H1 (cell line): ENCODE measurements around the gene BCL3. TPM values are rescaled to one million over a fixed set of nuclear protein-coding genes. Genes with fewer than 3 reads are reported as not detected.
A peak's percentile ranks its signal among the peaks of the same experiment; 100 is the strongest.

ENCODE experiments used
- CTCF ChIA-PET: fragments of 300-600 bp; sonication (Branson Sonifier 250); formaldehyde crosslinking; loops from one replicate; lab custom pipeline; 2021; ENCODE audit not compliant: partially characterized antibody; lab: Charles Lee
- POLR2A ChIA-PET: fragments of 300-600 bp; sonication (Branson Sonifier 250); formaldehyde crosslinking; loops from one replicate; lab custom pipeline; 2021; ENCODE audit warnings: inconsistent platforms; ENCODE audit not compliant: partially characterized antibody; lab: Charles Lee
- DNase-seq, 2 experiments: peaks; one replicate each; pipeline versions ENCODE4 v3.0.0 to v3.0.0-alpha.2; 2010 to 2022; ENCODE audit warnings: low spot score in 2 of 2, low read depth in 1 of 2, mixed read lengths in 1 of 2
- FAIRE-seq: peaks from 2 replicates; lab custom pipeline; 2011; peaks lifted over from hg19 to GRCh38; lab: Jason Lieb, UNC
- H2AFZ ChIP-seq: 2 replicates; pipeline ENCODE4 v1.8.1; 2012; ENCODE audit warnings: low read length, inconsistent platforms
- H2AK5ac ChIP-seq: 2 replicates; pipeline ENCODE4 v1.6.1; 2013; ENCODE audit warnings: low read depth, low read length
- H2BK120ac ChIP-seq: replicated peaks from 2 replicates; pipeline ENCODE3; 2013; ENCODE audit warnings: low read depth, low read length, inconsistent platforms
- H2BK12ac ChIP-seq: 2 replicates; pipeline ENCODE4 v1.6.1; 2013; ENCODE audit warnings: low read depth, low read length
- H2BK15ac ChIP-seq: 2 replicates; pipeline ENCODE4 v1.6.1; 2013; ENCODE audit warnings: low read length
- H2BK20ac ChIP-seq: 2 replicates; pipeline ENCODE4 v1.6.1; 2013; ENCODE audit warnings: low read length
- H2BK5ac ChIP-seq: 2 replicates; pipeline ENCODE4 v1.6.1; 2013; ENCODE audit warnings: low read depth, low read length
- H3K14ac ChIP-seq: 2 replicates; pipeline ENCODE4 v1.6.1; 2013; ENCODE audit warnings: inconsistent platforms; ENCODE audit not compliant: insufficient read length
- H3K18ac ChIP-seq: 2 replicates; pipeline ENCODE4 v1.6.1; 2013; ENCODE audit warnings: low read length; ENCODE audit errors: extremely low read depth
- H3K23ac ChIP-seq: 2 replicates; pipeline ENCODE4 v1.6.1; 2013; ENCODE audit warnings: inconsistent platforms; ENCODE audit not compliant: insufficient read length
- H3K23me2 ChIP-seq: 2 replicates; pipeline ENCODE4 v1.6.1; 2013; ENCODE audit warnings: low read depth, low read length
- H3K27ac ChIP-seq: 2 replicates; pipeline ENCODE4 v1.6.1; 2011; ENCODE audit warnings: low read depth, low read length, inconsistent platforms
- H3K27me3 ChIP-seq, 4 experiments: replicated peaks in 1 of 4; 1 replicate in 1 of 4; 2 replicates in 3 of 4; pipeline versions ENCODE4 v1.6.1 to v1.8.1; 2011 to 2013; ENCODE audit warnings: low read length in 3 of 4, mild to moderate bottlenecking in 3 of 4, inconsistent platforms in 2 of 4, mixed read lengths in 2 of 4, moderate library complexity in 1 of 4; ENCODE audit not compliant: control insufficient read depth in 3 of 4, insufficient read depth in 3 of 4; ENCODE audit errors: extremely low read depth in 1 of 4
- H3K36me3 ChIP-seq, 4 experiments: 2 replicates each; pipeline versions ENCODE4 v1.6.1 to v1.8.1; 2011 to 2013; ENCODE audit warnings: mild to moderate bottlenecking in 4 of 4, low read length in 3 of 4, moderate library complexity in 2 of 4, control low read depth in 1 of 4, inconsistent platforms in 1 of 4; ENCODE audit not compliant: insufficient read depth in 4 of 4, control insufficient read depth in 2 of 4
- H3K4ac ChIP-seq: replicated peaks from 2 replicates; pipeline ENCODE3; 2013; ENCODE audit warnings: low read length, low read depth, mixed read lengths, inconsistent platforms; ENCODE audit not compliant: insufficient read length
- H3K4me1 ChIP-seq, 4 experiments: replicated peaks in 1 of 4; 1 replicate in 1 of 4; 2 replicates in 3 of 4; pipeline versions ENCODE4 v1.6.1 to v1.8.1; 2011 to 2013; ENCODE audit warnings: low read length in 3 of 4, inconsistent platforms in 2 of 4, mixed read lengths in 1 of 4; ENCODE audit not compliant: insufficient read depth in 4 of 4, control insufficient read depth in 3 of 4
- H3K4me2 ChIP-seq, 2 experiments: 2 replicates each; pipeline versions ENCODE4 v1.6.1 to v1.8.1; 2011 to 2013; ENCODE audit warnings: low read depth in 2 of 2, low read length in 2 of 2, control low read depth in 1 of 2, inconsistent platforms in 1 of 2, mild to moderate bottlenecking in 1 of 2; ENCODE audit not compliant: insufficient read depth in 1 of 2
- H3K4me3 ChIP-seq, 4 experiments: fragments of 200-600, 300-600 bp in 1 of 4; sonication (generic), shearing (Covaris generic), sonication (Bioruptor Twin) in 1 of 4; 2 replicates each; pipeline versions ENCODE4 v1.5.1 to v1.8.1; 2011 to 2016; ENCODE audit warnings: low read length in 4 of 4, low read depth in 3 of 4, control low read depth in 2 of 4, inconsistent platforms in 2 of 4, mild to moderate bottlenecking in 2 of 4, mixed read lengths in 1 of 4, moderate library complexity in 1 of 4; ENCODE audit not compliant: insufficient read depth in 2 of 4; ENCODE audit errors: extremely low read depth in 1 of 4
- H3K56ac ChIP-seq: replicated peaks from 2 replicates; pipeline ENCODE3; 2013; ENCODE audit warnings: low read depth, mild to moderate bottlenecking, mixed read lengths, low read length, inconsistent platforms; ENCODE audit not compliant: insufficient read length
- H3K79me1 ChIP-seq: 2 replicates; pipeline ENCODE4 v1.6.1; 2013; ENCODE audit warnings: low read depth, low read length, control low read depth
- H3K79me2 ChIP-seq, 2 experiments: 2 replicates each; pipeline versions ENCODE4 v1.6.1 to v1.8.1; 2012 to 2013; ENCODE audit warnings: low read length in 2 of 2, mild to moderate bottlenecking in 2 of 2, inconsistent platforms in 1 of 2; ENCODE audit not compliant: insufficient read depth in 2 of 2, control insufficient read depth in 1 of 2
- H3K9ac ChIP-seq, 4 experiments: replicated peaks in 1 of 4; 1 replicate in 1 of 4; 2 replicates in 3 of 4; pipeline versions ENCODE4 v1.6.1 to v1.8.1; 2011 to 2013; ENCODE audit warnings: low read depth in 3 of 4, low read length in 3 of 4, control low read depth in 2 of 4, mild to moderate bottlenecking in 2 of 4, moderate library complexity in 2 of 4, inconsistent platforms in 1 of 4; ENCODE audit errors: extremely low read depth in 1 of 4
- H3K9me3 ChIP-seq, 2 experiments: 2 replicates each; pipeline versions ENCODE4 v1.6.1 to v1.8.1; 2012 to 2013; ENCODE audit warnings: mild to moderate bottlenecking in 2 of 2, moderate library complexity in 2 of 2, control low read depth in 1 of 2, inconsistent platforms in 1 of 2, low read depth in 1 of 2, low read length in 1 of 2, mixed read lengths in 1 of 2; ENCODE audit not compliant: insufficient read depth in 2 of 2
- H4K20me1 ChIP-seq, 2 experiments: replicated peaks in 1 of 2; 2 replicates each; pipeline versions ENCODE3 to v1.8.1; 2011 to 2013; ENCODE audit warnings: inconsistent platforms in 2 of 2, low read length in 2 of 2, mild to moderate bottlenecking in 1 of 2; ENCODE audit not compliant: insufficient read depth in 2 of 2, control insufficient read depth in 1 of 2
- H4K5ac ChIP-seq: 2 replicates; pipeline ENCODE4 v1.6.1; 2013; ENCODE audit warnings: low read length, low read depth, mixed read lengths, inconsistent platforms; ENCODE audit not compliant: insufficient read length
- H4K8ac ChIP-seq: 2 replicates; pipeline ENCODE4 v1.8.0; 2013; ENCODE audit warnings: mild to moderate bottlenecking, moderate library complexity, low read length, inconsistent platforms; ENCODE audit not compliant: insufficient read depth; ENCODE audit errors: extremely low read depth
- H4K91ac ChIP-seq: replicated peaks from 2 replicates; pipeline ENCODE3; 2013; ENCODE audit warnings: low read length, mixed read lengths, inconsistent platforms; ENCODE audit not compliant: insufficient read length
- HDAC6 ChIP-seq: IDR thresholded peaks from one replicate; pipeline ENCODE4 v1.7.1; 2012; ENCODE audit warnings: low read depth, mild to moderate bottlenecking, inconsistent platforms, low read length, moderate library complexity
- JUND ChIP-seq: IDR thresholded peaks from 2 replicates; pipeline ENCODE4 v1.6.1; 2011; ENCODE audit warnings: mild to moderate bottlenecking, improper control_type of control experiment, low read length
- WGBS, 2 experiments: shearing (Covaris generic) in 1 of 2; methylation state at CpG; one replicate each; pipeline versions ENCODE4 v1.1.6 to v1.1.7; 2013 to 2015; ENCODE audit warnings: low lambda C conversion rate in 2 of 2, mixed read lengths in 2 of 2, inconsistent platforms in 1 of 2, low coverage in 1 of 2, missing lambda C conversion rate in 1 of 2; ENCODE audit not compliant: insufficient replicate concordance in 2 of 2, insufficient coverage in 1 of 2, insufficient read length in 1 of 2; ENCODE audit errors: extremely low coverage in 1 of 2, missing lambda C conversion rate in 1 of 2; 5-methylcytosine and 5-hydroxymethylcytosine counted together
- polyA plus RNA-seq, 7 experiments: library from polyadenylated mRNA; depleted of rRNA in 3 of 7; stranded (reverse) in 5 of 7; unstranded in 2 of 7; fragments of >200 nt in 5 of 7; fragments of 200-250 nt in 2 of 7; gene quantifications; 1 replicate in 5 of 7; 2 replicates in 1 of 7; 4 replicates in 1 of 7; pipeline versions ENCODE4 v1.2.1 to v1.2.3, GENCODE V29; 2011 to 2013; ENCODE audit warnings: missing spikeins in 2 of 7, mixed read lengths in 2 of 7
- total RNA-seq: library from RNA; stranded (reverse); fragmentation: NEBNext Ultra II Directional; extraction: Animal tissue kit (Norgen Biotek cat#: 25700); gene quantifications from 2 replicates; pipeline ENCODE4 v1.2.1, GENCODE V29; 2021

The BCL3 gene
- total and polyA plus RNA-seq, 2 of the 8 experiments (the other 6 are each of a cell fraction or from before 2014, with no cell fraction given) = 0.88 to 2.4 TPM

GRCh38 chr19:44795398-44795987 is 47.0 kb downstream of the BCL3 start:
- DNase-seq = no peak
- H2BK5ac ChIP-seq = no peak overlapping the region
- H3K27me3 ChIP-seq = no peaks in the 10 kb centered on the region
- H3K23ac ChIP-seq = no peak overlapping the region
- 0 out of 2 replicates have a peak overlapping the region, but pooled peaks have one; percentile 60 for H2BK12ac ChIP-seq
- H2AFZ ChIP-seq = no peak overlapping the region
- H3K4ac ChIP-seq = peak overlapping the region; percentile 53
- no peak overlapping the region for H3K27ac ChIP-seq
- no peaks in the 10 kb centered on the region for H3K79me1 ChIP-seq
- no peak overlapping the region for H3K14ac ChIP-seq
- no peak overlapping the region for H3K4me2 ChIP-seq
- H3K36me3 ChIP-seq = peaks cover 0 to 23% (median 7%) of the 10 kb centered on the region in 4 experiments; a peak in 5 of 8 replicates
- H4K5ac ChIP-seq = no peak overlapping the region
- H4K20me1 ChIP-seq = no peaks in the 10 kb centered on the region
- no peak overlapping the region for H3K18ac ChIP-seq
- H3K79me2 ChIP-seq = no peaks in the 10 kb centered on the region
- peaks cover 5 to 10% (median 6%) of the 10 kb centered on the region in 4 experiments; a peak in 6 of 7 replicates for H3K4me1 ChIP-seq
- H3K23me2 ChIP-seq = 0 out of 2 replicates have a peak, but pooled peaks cover 1% of the 10 kb centered on the region
- no peak overlapping the region for H2BK15ac ChIP-seq
- no peak overlapping the region for H4K8ac ChIP-seq
- H3K4me3 ChIP-seq = no peak overlapping the region
- no peaks in the 10 kb centered on the region for H3K9me3 ChIP-seq
- no peak overlapping the region for H2BK120ac ChIP-seq
- no peak overlapping the region for H2AK5ac ChIP-seq
- peak overlapping the region; percentile 48; the same call in 1 of the 2 replicates for H2BK20ac ChIP-seq
- H4K91ac ChIP-seq = no peak overlapping the region
- H3K56ac ChIP-seq = no peak overlapping the region
- ChIA-PET POLR2A (interaction anchor here (1.0 to 2.2 kb wide), 9 partner anchors 9 to 97 kb away, joined by 3 to 8 read pairs (median 6); partner anchors contain the start of gene BCAM), CTCF (interaction anchor here (1.0 to 9.2 kb wide), 10 partner anchors 9 to 225 kb away, joined by 3 to 80 read pairs (median 4); no protein-coding TSS in a partner anchor)
- FAIRE-seq = no peak
- H3K9ac ChIP-seq = no peak overlapping the region; a peak in 1 of 7 replicates
- 95% methylated on average over 13 of the region's 13 CpGs; no CpG with 5 or more reads in 1 of the 2 experiments for WGBS, 2 experiments
- TF ChIP-seq JUND (no peak), HDAC6 (no peak)
